Heart left ventricle (tissue), 13 donors: ENCODE measurements around the gene AKAP6.

Experiments used
- POLR2A ChIP-seq, 2 donors: fragments of 450-650 bp; IDR thresholded peaks; one replicate each; pipeline ENCODE4 v1.6.1; 2017; ENCODE audit warnings: antibody characterized with exemption in 2 of 2, mild to moderate bottlenecking in 2 of 2, moderate library complexity in 2 of 2
- TF ChIP-seq, protein P1 (sequence below), 12 donors: fragments of 200-600 bp; sonication (generic) in 4 of 12; IDR thresholded peaks; one replicate each; pipeline versions ENCODE4 v1.5.0 to v1.8.0; 2018 to 2022; ENCODE audit warnings: antibody characterized with exemption in 12 of 12, mild to moderate bottlenecking in 5 of 12
- donor health status: ischemic (EF 13 %, LVEDD 7.1; RV severe dilation, severe dysfunction).
- donor health status: DM: no; HTN: yes; CAD: no.
- donor health status: DM: no; HTN: no; CAD: no.
- donor health status: ischemic (EF 25% LVEDD 6.9; RV normal size, moderate dysfunction).
- donor health status: ischemic (EF 25% LVEDD 5.7; RV mildly dilated, moderate dysfunction).
- donor health status: ischemic (EF 35%, LVEDD 5.7; RV mildly dilated, moderate dysfunction).
- donor health status: nonischemic (EF 11% LVEDD 7.7; RV severe dilation, severe dysfunction).
- donor health status: DM: yes; HTN: yes; CAD: no.
- donor health status: PGD.
- donor health status: ischemic (EF 29% LVEDD 5.4; RV normal size, mild dysfunction).
- donor health status: nonischemic (EF 23%, LVEDD 6.1; RV moderate dilation, normal function).

GRCh38 chr14:32430326-32430725, 101.2 kb downstream of the AKAP6 start:
- TF ChIP-seq, protein P1, sequence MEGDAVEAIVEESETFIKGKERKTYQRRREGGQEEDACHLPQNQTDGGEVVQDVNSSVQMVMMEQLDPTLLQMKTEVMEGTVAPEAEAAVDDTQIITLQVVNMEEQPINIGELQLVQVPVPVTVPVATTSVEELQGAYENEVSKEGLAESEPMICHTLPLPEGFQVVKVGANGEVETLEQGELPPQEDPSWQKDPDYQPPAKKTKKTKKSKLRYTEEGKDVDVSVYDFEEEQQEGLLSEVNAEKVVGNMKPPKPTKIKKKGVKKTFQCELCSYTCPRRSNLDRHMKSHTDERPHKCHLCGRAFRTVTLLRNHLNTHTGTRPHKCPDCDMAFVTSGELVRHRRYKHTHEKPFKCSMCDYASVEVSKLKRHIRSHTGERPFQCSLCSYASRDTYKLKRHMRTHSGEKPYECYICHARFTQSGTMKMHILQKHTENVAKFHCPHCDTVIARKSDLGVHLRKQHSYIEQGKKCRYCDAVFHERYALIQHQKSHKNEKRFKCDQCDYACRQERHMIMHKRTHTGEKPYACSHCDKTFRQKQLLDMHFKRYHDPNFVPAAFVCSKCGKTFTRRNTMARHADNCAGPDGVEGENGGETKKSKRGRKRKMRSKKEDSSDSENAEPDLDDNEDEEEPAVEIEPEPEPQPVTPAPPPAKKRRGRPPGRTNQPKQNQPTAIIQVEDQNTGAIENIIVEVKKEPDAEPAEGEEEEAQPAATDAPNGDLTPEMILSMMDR (IDR thresholded peaks at IDR 0.05) = no peak
- no peak for TF ChIP-seq POLR2A (IDR thresholded peaks at IDR 0.05)
